Stimulated activated naive CD8-positive, alpha-beta T cell treated with anti-CD3 and anti-CD28 coated beads, Interleukin-15, Interleukin-2, amounts not matched to agents 100 ng/mL and 50 ng/mL, for 24 hours (primary cell): Measurements from ENCODE around the gene KRT40.
"Not testable (repeated sequence)": the region's sequence is repeated elsewhere in the genome, so short reads cannot be mapped to it uniquely, and the experiment has no call there.

Source experiments
- H3K27ac Mint-ChIP-seq: one replicate; pipeline ENCODE4 v1.8.0; 2021; ENCODE audit warnings: mild to moderate bottlenecking, mixed read lengths
- H3K27me3 Mint-ChIP-seq: one replicate; pipeline ENCODE4 v1.8.0; 2021; ENCODE audit warnings: mixed read lengths
- H3K36me3 Mint-ChIP-seq: one replicate; pipeline ENCODE4 v1.8.0; 2021; ENCODE audit warnings: low read depth, mixed read lengths
- H3K4me1 Mint-ChIP-seq: one replicate; pipeline ENCODE4 v1.8.0; 2021; ENCODE audit warnings: low read depth, mixed read lengths
- H3K4me3 Mint-ChIP-seq: one replicate; pipeline ENCODE4 v1.8.0; 2021; ENCODE audit warnings: mild to moderate bottlenecking, mixed read lengths
- H3K9me3 Mint-ChIP-seq: one replicate; pipeline ENCODE4 v1.8.0; 2021; ENCODE audit warnings: mixed read lengths

The KRT40 gene

DNA sequence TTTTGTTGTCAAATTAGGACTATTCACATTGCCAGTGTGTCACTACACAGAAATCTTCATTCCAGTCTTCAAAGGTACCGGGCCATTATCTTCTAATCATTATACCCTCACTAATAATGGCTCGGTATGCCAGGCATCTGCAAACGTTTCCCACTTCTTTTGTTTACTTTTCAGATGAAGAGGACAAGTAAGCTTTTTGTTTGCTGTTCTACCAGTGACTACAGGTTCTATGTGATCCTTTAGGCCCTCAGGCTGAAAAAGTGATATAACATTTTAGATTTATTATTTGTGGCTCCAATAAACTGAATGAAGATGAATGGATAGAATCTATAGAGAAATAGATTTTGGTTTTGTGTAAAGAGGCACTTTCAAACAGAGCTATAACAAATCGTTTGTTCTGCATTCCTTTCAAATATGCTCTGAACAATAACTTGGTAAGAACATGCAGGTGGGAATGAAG, 25.2 kb upstream of the KRT40 start:
- Mint-ChIP-seq H3K36me3 (no peaks in the 10 kb centered on the region), H3K27ac (no peak overlapping the region), H3K4me1 (no peaks in the 10 kb centered on the region), H3K9me3 (no peaks in the 10 kb centered on the region), H3K4me3 (no peak overlapping the region), H3K27me3 (no peaks in the 10 kb centered on the region)

DNA sequence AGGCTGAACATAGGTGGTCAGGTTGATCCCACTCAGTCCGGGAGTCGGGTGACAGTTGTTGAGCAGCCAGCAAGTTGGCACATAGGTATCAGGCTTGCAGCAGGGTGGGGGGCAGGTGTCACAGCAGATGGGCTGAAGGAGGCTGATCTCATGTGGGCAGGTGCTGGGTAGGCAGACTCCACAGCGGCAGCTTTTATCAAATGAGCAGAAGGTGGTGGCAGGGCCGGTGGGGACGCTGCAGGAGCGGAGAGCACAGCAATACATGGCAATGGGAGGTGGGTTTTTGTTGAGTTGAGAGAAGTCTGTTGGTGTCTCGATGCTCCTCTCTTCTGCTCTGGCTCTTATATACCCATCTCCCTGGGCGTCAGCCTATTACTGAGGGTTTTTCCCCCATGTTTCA, 24.7 kb upstream of the KRT40 start, which contains the start of gene KRTAP3-1:
Gene KRTAP3-1, minus strand, starts transcription at position 318 of the 400 bp plus-strand sequence. Its CDS starts 54 bp downstream, at position 264.
- peaks cover 4% of the 10 kb centered on the region for H3K27me3 Mint-ChIP-seq

DNA sequence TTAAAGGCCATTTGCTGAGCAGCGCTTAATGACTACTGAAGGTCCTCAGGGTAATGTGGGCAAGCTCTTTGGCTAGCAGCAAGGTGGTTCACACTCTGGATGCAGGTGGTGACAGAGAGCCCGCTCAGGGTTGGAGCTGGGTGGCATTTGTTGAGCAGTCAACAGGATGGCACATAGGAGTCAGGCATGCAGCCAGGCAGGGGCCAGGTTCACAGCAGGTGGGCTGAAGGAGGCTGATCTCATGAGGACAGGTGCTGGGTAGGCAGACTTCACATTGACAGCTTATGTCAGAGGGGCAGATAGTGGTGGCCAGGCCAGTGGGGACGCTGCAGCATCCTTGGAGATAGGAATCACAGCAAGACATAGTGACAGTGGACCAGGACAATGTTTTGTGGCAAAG, 20.3 kb upstream of the KRT40 start:
- Mint-ChIP-seq H3K27ac (no peak overlapping the region), H3K36me3 (no peaks in the 10 kb centered on the region), H3K9me3 (no peaks in the 10 kb centered on the region), H3K4me3 (no peak overlapping the region), H3K27me3 (peaks cover 20% of the 10 kb centered on the region), H3K4me1 (no peaks in the 10 kb centered on the region)

More for the DNA sequence above, 24.7 kb upstream of the KRT40 start, which contains the start of gene KRTAP3-1:
- H3K4me1 Mint-ChIP-seq, result no peaks in the 10 kb centered on the region
- no peaks in the 10 kb centered on the region for H3K9me3 Mint-ChIP-seq
- no peaks in the 10 kb centered on the region for H3K36me3 Mint-ChIP-seq
- no peak within 1 kb of the TSS for H3K4me3 Mint-ChIP-seq
- no peak within 1 kb of the TSS for H3K27ac Mint-ChIP-seq

- Mint-ChIP-seq H3K36me3 (no peaks in the 10 kb centered on the region), H3K9me3 (no peaks in the 10 kb centered on the region), H3K27me3 (peaks cover 24% of the 10 kb centered on the region), H3K4me1 (no peaks in the 10 kb centered on the region), H3K27ac (no peak overlapping the region), H3K4me3 (no peak overlapping the region)
Measured at GRCh38 chr17:41003926-41004325, 19.8 kb upstream of the KRT40 start.

DNA sequence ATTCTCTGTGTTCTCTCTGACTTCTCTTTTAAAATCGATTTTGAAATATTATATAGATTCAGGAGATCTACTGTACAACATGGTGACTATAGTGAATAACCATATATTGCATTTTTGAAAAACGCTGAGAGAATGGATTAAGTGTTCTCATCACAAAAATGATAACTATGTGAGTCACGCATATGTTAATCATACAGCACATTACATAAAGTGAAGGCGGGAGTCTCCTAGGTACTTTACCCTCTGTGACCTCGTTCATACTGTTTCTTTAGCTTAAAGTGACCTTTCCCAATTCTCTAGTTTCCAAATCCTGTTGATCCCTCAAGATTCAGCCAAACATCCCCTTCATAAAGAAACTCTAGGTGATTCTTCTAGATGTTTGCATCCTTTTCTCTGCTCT, 18.7 kb upstream of the KRT40 start:
- H3K9me3 Mint-ChIP-seq, result no peaks in the 10 kb centered on the region
- no peaks in the 10 kb centered on the region for H3K36me3 Mint-ChIP-seq
- H3K4me3 Mint-ChIP-seq, result no peak overlapping the region
- H3K27ac Mint-ChIP-seq, result no peak overlapping the region
- no peaks in the 10 kb centered on the region for H3K4me1 Mint-ChIP-seq
- H3K27me3 Mint-ChIP-seq, result peaks cover 33% of the 10 kb centered on the region

DNA sequence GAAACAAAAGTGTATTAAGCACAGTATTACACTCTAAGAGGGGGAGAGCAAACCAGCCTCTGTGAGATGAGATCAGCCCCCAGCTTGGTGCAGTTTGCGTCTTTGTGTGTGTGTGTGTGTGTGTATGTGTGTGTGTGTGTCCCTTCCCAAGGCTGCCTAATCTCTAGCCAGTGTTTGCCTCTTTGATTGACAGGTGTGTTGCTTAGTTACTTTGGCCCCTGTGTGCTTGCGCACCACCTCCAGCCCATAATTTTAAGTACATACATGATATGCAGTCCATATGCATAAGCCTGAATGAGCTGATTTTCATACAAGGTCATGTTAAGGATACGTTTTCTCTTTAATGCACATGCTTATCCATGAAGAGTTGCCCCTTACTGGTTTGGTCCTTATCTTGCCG, 17.7 kb upstream of the KRT40 start:
- Mint-ChIP-seq H3K9me3 (no peaks in the 10 kb centered on the region), H3K4me1 (no peaks in the 10 kb centered on the region), H3K27me3 (peaks cover 41% of the 10 kb centered on the region), H3K4me3 (no peak overlapping the region), H3K27ac (no peak overlapping the region), H3K36me3 (no peaks in the 10 kb centered on the region)

DNA sequence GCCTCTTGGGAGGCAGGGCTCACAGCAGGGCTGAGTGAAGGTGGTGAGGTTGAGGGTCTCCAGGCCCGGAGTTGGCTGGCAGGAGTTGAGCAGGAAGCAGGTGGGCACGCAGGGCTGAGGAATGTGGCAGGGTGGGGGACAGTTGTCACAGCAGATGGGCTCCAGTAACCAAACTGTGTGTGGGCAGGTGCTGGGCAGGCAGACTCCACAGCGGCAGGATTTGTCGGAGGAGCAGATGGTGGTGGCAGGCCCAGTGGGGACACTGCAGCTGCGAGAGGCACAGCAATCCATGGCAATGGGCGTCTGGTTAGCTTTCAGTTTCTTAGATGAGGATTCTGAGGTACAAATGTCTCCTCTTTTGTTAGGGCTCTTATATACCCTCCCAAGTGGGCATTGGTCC, 15.4 kb upstream of the KRT40 start, which contains the start of gene KRTAP3-2:
Gene KRTAP3-2, minus strand, starts transcription at position 344 of the 400 bp plus-strand sequence. Its CDS starts 53 bp downstream, at position 291.
- not testable (repeated sequence) for H3K27ac Mint-ChIP-seq, H3K36me3 Mint-ChIP-seq, H3K4me3 Mint-ChIP-seq, H3K4me1 Mint-ChIP-seq, H3K9me3 Mint-ChIP-seq
- peaks cover 50% of the 10 kb centered on the region for H3K27me3 Mint-ChIP-seq

DNA sequence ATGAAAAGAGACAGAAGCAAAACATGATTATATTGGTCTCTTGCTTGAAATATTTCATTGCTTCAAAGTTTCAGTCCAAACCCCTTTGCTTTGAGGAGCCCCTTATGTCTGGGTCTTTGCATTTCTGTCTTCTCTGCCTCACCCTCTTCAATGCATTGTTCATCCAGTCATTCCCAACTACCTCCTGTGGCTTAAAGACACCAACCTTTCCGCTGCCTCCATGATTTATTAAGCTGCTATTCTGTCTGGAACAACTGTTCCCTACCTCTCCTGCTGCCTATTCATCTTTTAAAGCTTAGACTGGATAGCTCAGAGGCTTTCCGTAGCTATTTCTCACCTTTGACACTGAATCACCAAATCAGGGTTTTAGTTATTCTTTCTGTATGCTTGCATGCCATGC, 13.2 kb upstream of the KRT40 start:
- H3K27ac Mint-ChIP-seq, result no peak overlapping the region
- no peak overlapping the region for H3K4me3 Mint-ChIP-seq
- no peaks in the 10 kb centered on the region for H3K4me1 Mint-ChIP-seq
- H3K27me3 Mint-ChIP-seq, result peaks cover 54% of the 10 kb centered on the region
- H3K9me3 Mint-ChIP-seq, result no peaks in the 10 kb centered on the region
- no peaks in the 10 kb centered on the region for H3K36me3 Mint-ChIP-seq

DNA sequence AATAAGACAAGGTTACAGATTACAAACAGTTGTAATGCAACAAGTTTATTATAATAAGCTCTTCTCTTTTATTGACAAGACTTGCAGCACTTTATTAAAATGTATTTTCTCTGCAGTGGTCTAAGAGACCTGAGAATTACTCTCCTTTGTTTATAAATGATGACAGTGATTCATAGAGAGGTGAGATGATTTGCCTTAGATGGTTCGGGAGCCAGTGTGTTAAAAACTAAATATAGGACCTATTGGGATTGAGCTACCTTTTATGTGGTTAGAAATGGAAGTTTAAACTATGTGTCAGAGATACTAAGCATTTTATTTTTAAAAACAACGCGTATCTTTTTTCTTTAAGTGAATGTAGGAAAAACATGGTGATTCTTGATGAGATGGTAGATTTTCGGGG, 12.7 kb upstream of the KRT40 start:
- H3K9me3 Mint-ChIP-seq, result no peaks in the 10 kb centered on the region
- peaks cover 56% of the 10 kb centered on the region for H3K27me3 Mint-ChIP-seq
- H3K36me3 Mint-ChIP-seq, result no peaks in the 10 kb centered on the region
- H3K4me1 Mint-ChIP-seq, result no peaks in the 10 kb centered on the region
- H3K27ac Mint-ChIP-seq, result no peak overlapping the region
- no peak overlapping the region for H3K4me3 Mint-ChIP-seq

- Mint-ChIP-seq H3K27me3 (peaks cover 54% of the 10 kb centered on the region), H3K4me3 (no peak overlapping the region), H3K27ac (no peak overlapping the region), H3K9me3 (no peaks in the 10 kb centered on the region), H3K4me1 (no peaks in the 10 kb centered on the region), H3K36me3 (no peaks in the 10 kb centered on the region)
Measured at GRCh38 chr17:40995116-40995515, 11.0 kb upstream of the KRT40 start.

DNA sequence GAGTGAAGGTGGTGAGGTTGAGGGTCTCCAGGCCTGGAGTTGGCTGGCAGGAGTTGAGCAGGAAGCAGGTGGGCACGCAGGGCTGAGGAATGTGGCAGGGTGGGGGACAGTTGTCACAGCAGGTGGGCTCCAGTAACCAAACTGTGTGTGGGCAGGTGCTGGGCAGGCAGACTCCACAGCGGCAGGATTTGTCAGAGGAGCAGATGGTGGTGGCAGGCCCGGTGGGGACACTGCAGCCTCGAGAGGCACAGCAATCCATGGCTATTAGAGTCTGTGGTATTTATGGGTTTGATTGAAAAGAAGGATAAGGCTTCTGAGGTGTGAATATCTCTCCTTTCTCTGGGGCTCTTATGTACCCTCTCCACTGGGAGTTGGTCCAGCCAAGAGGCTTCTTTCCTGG, 9.7 kb upstream of the KRT40 start, which contains the start of gene KRTAP3-3:
Gene KRTAP3-3, minus strand, starts transcription at position 326 of the 400 bp plus-strand sequence. Its CDS starts 67 bp downstream, at position 259.
- Mint-ChIP-seq H3K36me3 (no peaks in the 10 kb centered on the region), H3K27me3 (peaks cover 46% of the 10 kb centered on the region), H3K4me3 (no peak within 1 kb of the TSS), H3K4me1 (no peaks in the 10 kb centered on the region), H3K9me3 (no peaks in the 10 kb centered on the region), H3K27ac (no peak within 1 kb of the TSS)

DNA sequence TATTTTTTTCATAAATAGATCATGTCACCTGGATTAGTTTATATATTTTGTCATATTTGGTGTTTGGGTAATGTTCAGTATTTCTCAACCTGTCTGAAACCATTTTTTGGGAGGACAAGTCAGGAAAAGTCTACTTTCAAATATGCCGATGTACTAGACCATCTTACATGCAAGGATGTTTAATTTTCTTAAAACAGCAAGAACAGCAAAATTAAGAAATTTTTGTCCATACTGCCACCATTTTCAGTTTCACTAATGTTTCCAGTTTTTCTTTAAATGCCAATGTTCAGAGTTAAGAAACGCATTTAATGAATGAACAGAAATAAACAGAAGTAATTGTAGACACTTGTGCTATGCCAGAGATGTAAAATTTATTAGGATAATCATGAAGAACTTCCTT, 9.0 kb upstream of the KRT40 start:
- no peaks in the 10 kb centered on the region for H3K9me3 Mint-ChIP-seq
- peaks cover 42% of the 10 kb centered on the region for H3K27me3 Mint-ChIP-seq
- H3K27ac Mint-ChIP-seq, result no peak overlapping the region
- no peak overlapping the region for H3K4me3 Mint-ChIP-seq
- H3K36me3 Mint-ChIP-seq, result no peaks in the 10 kb centered on the region
- H3K4me1 Mint-ChIP-seq, result no peaks in the 10 kb centered on the region

DNA sequence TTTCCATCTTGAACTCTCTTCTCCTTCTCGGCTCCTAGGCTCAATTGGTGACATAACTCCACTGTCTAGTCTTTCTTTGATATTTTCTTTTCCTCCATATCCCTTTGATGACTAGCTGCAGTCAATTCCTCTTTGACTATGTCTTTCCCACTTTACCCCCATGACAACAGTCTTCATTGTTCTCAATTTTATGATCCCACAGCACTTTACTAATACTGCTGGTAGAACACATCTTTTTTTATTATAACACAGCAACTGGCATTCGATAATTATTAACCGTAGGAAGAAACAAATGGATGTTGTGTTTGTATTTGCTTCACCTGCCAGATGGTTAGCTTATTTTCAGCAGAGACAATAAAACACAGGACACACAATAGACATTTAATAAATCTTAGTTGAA, 8.5 kb upstream of the KRT40 start:
- Mint-ChIP-seq H3K9me3 (no peaks in the 10 kb centered on the region), H3K36me3 (no peaks in the 10 kb centered on the region), H3K27me3 (peaks cover 39% of the 10 kb centered on the region), H3K4me3 (no peak overlapping the region), H3K27ac (no peak overlapping the region), H3K4me1 (peaks cover 1% of the 10 kb centered on the region)

GRCh38 chr17:40986920-40987319, 2.8 kb upstream of the KRT40 start:
- H3K27ac Mint-ChIP-seq, result no peak overlapping the region
- no peaks in the 10 kb centered on the region for H3K9me3 Mint-ChIP-seq
- no peaks in the 10 kb centered on the region for H3K36me3 Mint-ChIP-seq
- H3K4me3 Mint-ChIP-seq, result no peak overlapping the region
- H3K4me1 Mint-ChIP-seq, result peaks cover 3% of the 10 kb centered on the region
- peaks cover 19% of the 10 kb centered on the region for H3K27me3 Mint-ChIP-seq

DNA sequence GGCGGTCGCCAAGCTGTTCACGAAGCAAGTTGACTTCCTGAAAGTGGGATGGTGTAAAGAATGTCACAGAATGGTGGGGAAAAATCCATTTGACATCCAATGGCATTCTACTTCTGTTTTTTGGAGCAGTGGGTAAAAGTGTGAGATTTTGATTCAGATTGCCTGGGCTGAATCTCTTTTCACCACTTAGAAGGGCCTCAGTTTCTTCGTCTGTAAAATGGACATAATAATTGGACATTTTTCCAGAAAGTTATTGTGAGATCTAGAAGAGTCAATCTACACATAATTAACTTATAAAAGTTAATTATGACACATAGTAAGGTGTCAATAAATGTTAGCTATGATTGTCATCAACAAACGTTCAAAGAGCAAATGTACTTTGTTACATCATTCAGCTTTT, 3.0 kb downstream of the KRT40 start:
- no peaks in the 10 kb centered on the region for H3K4me1 Mint-ChIP-seq
- H3K27me3 Mint-ChIP-seq, result peaks cover 15% of the 10 kb centered on the region
- no peaks in the 10 kb centered on the region for H3K9me3 Mint-ChIP-seq
- no peak overlapping the region for H3K27ac Mint-ChIP-seq
- no peak overlapping the region for H3K4me3 Mint-ChIP-seq
- no peaks in the 10 kb centered on the region for H3K36me3 Mint-ChIP-seq

DNA sequence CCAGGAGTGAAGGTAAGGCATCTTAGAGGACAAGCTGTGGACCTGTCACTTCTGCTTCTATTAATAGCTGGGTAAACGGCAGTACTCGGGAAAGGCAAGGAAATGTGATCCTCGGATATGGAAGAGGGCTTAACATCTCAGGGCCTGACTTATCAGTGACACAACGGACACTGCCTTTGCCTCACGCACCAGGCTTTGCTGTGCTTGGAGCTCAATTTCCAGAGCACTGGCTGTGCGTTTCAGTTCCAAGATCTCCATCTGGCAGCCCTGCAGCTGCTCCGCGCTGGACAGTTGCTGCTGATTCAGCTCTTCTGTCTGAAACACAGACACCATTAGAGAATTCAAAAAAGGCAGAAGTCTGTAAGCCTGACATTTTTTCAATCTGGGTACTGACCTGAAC, 3.5 kb downstream of the KRT40 start:
- Mint-ChIP-seq H3K27ac (no peak overlapping the region), H3K36me3 (no peaks in the 10 kb centered on the region), H3K4me1 (no peaks in the 10 kb centered on the region), H3K27me3 (peaks cover 16% of the 10 kb centered on the region), H3K9me3 (no peaks in the 10 kb centered on the region), H3K4me3 (no peak overlapping the region)
